Measurements from ENCODE around the gene BRAT1.
A peak's percentile ranks its signal among the peaks of the same experiment; 100 is the strongest.

BRAT1 gene

GRCh38 chr7:2559283-2559950 is 4.1 kb upstream of the BRAT1 start:
- peak; percentile 53 for DNase-seq (ENCODE audit: low spot score)

- peak; percentile 93 for DNase-seq (ENCODE audit: low spot score)
Observed at GRCh38 chr7:2558629-2559282, 3.4 kb upstream of the BRAT1 start, which contains the start of gene IQCE. Gene IQCE (plus strand): TSS chr7:2558979. CDS start chr7:2559182, 203 bp downstream.

- no peak for DNase-seq (ENCODE audit: low spot score)
Observed at GRCh38 chr7:2554661-2555111, 638 bp downstream of the BRAT1 start.

GRCh38 chr7:2553831-2554581 is 1.3 kb downstream of the BRAT1 start:
- no peak for DNase-seq (ENCODE audit: low spot score)

- no peak for DNase-seq (ENCODE audit: low spot score)
Observed at GRCh38 chr7:2553108-2553507, 2.2 kb downstream of the BRAT1 start.

DNA sequence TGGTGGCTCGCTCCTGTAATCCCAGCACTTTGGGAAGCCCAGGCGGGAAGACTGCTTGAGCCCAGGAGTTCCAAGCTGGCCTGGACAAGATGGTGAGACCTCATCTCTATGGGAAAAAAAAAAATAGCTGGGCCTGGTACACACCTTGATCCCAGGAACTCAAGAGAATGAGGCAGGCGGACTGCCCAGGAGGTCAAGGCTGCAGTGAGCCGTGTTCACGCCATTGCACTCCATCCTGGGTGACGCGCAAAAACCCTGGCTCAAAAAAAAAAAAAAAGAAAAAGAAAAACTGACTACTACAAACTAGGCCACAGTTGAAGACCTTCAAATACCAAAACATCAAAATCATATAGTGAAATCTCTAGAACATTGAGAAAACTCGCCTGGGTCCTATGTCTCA is 3.9 kb downstream of the BRAT1 start:
- DNase-seq (ENCODE audit: low spot score) = no peak

DNA sequence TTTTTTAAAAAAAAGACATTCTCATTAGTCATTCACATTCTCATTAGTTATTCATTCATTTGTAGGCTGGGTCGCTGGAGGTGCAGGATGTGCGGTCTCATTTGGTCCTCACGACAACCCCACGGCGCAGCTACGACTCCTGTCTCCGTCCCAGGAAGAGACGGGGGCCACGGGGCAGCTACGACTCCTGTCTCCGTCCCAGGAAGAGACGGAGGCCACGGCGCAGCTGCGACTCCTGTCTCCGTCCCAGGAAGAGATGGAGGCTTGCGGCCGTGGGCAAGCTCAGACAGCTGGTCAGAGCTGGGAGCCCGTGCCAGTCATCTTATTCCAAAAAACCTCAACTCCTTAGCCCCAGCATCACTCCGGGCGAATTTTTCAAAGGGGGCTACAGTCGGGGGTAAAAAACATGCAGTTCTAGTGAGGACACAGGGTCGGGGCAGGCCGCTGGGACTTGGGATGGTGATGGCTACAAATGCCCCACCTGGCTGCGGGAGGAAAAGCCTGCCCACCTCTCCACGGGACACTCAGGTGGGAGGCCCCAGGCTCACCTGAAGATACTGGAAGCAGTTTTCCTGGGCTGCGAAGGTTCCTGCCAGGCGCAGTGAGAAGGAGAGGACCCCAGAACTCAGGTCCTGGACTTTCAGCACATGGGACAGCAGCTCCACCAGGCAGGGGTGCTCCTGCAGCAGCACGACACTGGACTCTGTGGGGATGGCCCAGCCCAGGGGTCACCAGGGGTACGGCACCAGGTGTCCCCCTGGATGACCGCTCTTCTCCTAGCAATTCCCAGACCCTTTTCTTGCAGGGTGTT is 8.3 kb downstream of the BRAT1 start:
- no peak for DNase-seq (ENCODE audit: low spot score)

- no peak for DNase-seq (ENCODE audit: low spot score)
Observed at GRCh38 chr7:2545746-2546425, 9.4 kb downstream of the BRAT1 start.

DNA sequence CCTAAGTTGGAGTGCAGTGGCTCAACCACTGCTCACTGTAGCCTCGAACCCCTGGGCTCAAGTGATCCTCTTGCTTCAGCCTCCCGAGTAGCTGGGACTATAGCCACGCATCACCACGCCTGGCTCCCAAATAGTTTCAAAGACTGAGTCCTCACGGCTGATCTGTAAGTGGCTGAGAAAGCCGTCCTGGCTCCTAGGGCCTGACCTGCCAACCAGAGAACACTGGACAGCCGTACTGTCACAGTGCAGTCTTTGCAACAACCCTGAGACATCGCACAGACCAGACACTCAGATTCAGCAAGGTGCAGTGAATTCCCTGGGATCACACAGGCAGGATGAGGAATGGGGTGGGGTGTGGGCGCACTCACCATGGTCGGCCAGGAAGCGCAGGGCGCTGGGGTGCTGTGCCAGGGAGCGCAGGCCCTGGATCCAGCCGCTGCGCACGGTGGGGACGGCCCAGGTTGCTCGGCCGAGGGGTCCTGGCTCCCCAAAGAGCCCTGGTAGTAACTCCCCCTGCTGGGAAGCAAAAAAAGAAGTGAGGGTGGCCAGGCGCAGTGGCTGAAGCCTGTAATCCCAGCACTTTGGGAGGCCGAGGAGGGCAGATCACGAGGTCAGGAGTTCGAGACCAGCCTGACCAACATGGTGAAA is 10.7 kb downstream of the BRAT1 start:
- no peak for DNase-seq (ENCODE audit: low spot score)

DNA sequence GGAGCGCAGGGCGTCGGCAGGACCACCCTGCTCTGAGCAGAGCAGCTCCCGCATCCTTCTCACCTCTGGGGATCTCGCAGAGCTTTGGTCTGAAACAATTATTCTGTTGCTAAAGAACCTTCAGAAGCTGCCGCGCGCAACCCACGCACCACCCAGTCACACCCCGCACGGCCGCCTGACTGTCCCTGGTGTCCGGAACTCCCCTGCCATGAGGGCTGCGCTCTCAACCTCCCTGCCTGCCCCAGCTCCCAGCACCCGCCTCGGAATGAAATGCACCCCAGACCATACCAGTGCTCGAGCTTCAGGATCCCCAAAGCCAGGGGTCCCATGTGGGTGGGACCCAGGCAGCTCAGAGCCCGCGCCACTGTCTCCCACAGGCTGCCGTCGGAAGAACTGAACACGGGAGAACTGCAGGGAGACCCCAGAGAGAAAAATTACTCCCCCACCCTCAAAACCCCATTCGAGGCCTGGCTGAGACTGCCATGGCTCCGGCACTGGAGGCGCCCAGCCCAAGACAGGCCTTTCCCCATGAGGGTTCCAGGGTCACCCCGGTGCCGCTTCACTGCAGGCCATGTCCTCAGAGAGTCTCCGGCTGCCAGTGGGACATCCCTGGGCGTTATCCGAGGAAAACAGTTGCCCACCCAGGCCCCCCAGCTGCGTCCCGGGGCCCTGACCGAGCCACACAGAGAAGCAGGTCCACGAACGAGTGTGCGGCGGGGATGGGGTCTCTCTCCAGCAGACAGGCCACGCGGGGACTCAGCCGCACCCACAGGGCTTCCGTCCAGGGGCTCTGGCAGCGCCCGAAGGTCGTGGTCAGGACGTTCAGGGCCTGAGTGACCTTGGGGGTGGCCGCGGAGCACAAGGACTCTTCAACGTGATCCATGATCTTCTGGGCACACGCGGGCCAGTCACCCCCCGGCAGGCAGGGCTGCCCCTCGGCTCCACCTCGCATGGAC is 12.1 kb downstream of the BRAT1 start:
- no peak for DNase-seq (ENCODE audit: low spot score)

- DNase-seq (ENCODE audit: low spot score) = no peak
Observed at GRCh38 chr7:2542011-2542915, 13.1 kb downstream of the BRAT1 start.

DNA sequence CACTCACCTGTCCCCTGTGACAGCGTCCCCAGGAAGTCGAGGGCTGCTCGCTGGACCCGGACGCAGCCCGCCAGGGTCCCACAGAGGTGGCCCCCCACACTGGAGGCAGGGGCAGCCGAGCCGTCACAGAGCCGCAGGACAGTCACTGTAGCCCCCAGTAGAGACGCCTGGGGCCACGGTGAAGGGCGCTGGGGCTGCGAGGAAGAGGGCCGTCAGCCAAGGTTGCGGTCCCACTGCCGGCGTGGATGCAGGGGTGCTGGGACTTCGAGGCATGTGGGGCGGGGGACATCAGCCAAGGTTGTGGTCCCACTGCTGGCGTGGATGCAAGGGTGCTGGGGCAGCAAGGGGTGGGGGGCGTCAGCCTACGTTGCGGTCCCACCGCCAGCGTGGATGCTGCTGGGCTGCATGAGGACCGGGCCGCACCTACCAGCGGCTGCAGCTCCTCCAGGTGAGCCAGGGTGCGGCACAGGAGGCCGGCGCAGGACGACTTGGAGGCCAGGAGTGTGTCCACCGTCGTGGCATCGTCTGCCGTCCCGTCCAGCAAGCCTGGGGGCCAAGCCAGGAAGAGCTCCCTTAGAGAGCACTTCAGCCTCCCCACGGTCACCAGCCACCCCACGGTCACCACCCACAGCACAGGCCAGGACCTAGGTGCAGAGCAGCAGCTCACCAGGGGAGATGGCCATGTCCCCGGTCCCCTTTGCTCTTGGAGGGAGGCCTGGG is 13.9 kb downstream of the BRAT1 start:
- DNase-seq (ENCODE audit: low spot score) = no peak

GRCh38 chr7:2540641-2541051 is 14.7 kb downstream of the BRAT1 start:
- no peak for DNase-seq (ENCODE audit: low spot score)

- no peak for DNase-seq (ENCODE audit: low spot score)
Observed at GRCh38 chr7:2540133-2540532, 15.2 kb downstream of the BRAT1 start.

GRCh38 chr7:2539031-2539911 is 16.1 kb downstream of the BRAT1 start:
- no peak for DNase-seq (ENCODE audit: low spot score)

DNA sequence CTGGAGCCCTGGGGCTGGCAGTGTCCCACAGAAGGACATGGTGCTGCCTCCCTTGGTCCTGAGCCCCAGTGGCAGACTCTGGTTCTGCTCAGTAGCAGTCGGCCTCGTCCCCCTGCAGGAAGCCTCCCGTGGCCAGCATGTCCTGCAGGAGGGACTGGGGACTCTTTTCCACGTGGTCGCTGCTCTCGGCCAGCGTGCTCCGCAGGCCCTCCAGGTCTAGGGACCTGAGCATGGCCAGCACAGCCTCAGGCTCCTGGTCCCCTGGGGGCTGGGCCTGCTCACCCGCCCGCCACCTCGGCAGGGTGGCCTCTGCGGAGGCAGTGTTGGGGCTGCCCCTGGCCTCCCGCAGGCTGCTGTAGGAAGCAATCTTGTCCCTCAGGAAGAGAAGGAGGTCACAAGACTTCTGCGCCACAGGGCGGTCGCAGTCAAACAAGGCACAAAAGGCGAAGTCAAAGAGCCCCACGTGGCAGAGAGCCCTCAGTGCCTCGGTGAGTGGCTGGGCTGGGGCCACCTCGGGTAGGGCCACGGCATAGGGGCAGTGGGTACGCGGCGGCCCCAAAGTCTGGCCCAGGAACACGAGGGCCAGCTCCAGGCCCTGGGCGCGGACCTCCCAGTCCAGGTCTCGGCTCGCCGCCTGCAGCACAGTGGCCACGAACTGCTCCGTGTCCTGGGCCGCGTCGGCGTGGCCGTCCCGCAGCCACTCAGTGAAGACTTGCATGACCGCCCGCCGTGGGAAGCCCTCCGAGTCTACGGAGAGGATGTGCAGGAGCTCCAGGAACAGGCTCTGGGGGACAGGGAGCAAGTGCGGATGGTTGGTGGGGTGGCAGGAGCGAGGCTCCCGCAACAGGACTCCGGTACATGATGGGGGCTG is 17.1 kb downstream of the BRAT1 start:
- DNase-seq (ENCODE audit: low spot score) = no peak
